Skeletal muscle cell (primary cell): ENCODE results near the gene SYNPR.
"Not testable (repeated sequence)": the region's sequence is repeated elsewhere in the genome, so short reads cannot be mapped to it uniquely, and the experiment has no call there.

ENCODE experiments used
- DNase-seq: peaks from one replicate; pipeline ENCODE4 v3.0.0-alpha.2; 2010; ENCODE audit warnings: low read depth
- H3K4me3 ChIP-seq: 2 replicates; pipeline ENCODE4 v1.5.1; 2011; ENCODE audit warnings: low read depth, mild to moderate bottlenecking, control low read depth, low read length, moderate library complexity

Gene SYNPR

GRCh38 chr3:63278171-63279004 is at the start of gene SYNPR:
SYNPR (plus strand) TSS chr3:63278308.
- no peak for DNase-seq
- no peak within 1 kb of the TSS for H3K4me3 ChIP-seq

- no peak overlapping the region for H3K4me3 ChIP-seq
- DNase-seq = no peak
Observed at GRCh38 chr3:63228677-63229076, 49.4 kb upstream of the SYNPR start.

- DNase-seq = no peak
- no peak overlapping the region for H3K4me3 ChIP-seq
Observed at GRCh38 chr3:63230146-63230545, 48.0 kb upstream of the SYNPR start.

- no peak overlapping the region for H3K4me3 ChIP-seq
- DNase-seq = no peak
Observed at GRCh38 chr3:63231643-63232042, 46.5 kb upstream of the SYNPR start.

- no peak overlapping the region for H3K4me3 ChIP-seq
- no peak for DNase-seq
Observed at GRCh38 chr3:63232764-63233396, 45.2 kb upstream of the SYNPR start.

GRCh38 chr3:63240381-63240902 is 37.7 kb upstream of the SYNPR start:
- H3K4me3 ChIP-seq = no peak overlapping the region
- no peak for DNase-seq

GRCh38 chr3:63242124-63242523 is 36.0 kb upstream of the SYNPR start:
- DNase-seq = no peak
- no peak overlapping the region for H3K4me3 ChIP-seq

GRCh38 chr3:63244486-63244885 is 33.6 kb upstream of the SYNPR start:
- no peak overlapping the region for H3K4me3 ChIP-seq
- DNase-seq = no peak

GRCh38 chr3:63245726-63246241 is 32.3 kb upstream of the SYNPR start:
- no peak overlapping the region for H3K4me3 ChIP-seq
- DNase-seq = no peak

- H3K4me3 ChIP-seq = no peak overlapping the region
- no peak for DNase-seq
Observed at GRCh38 chr3:63248015-63248414, 30.1 kb upstream of the SYNPR start.

- no peak for DNase-seq
Observed at GRCh38 chr3:63251499-63251898, 26.6 kb upstream of the SYNPR start.

GRCh38 chr3:63255819-63256218 is 22.3 kb upstream of the SYNPR start:
- DNase-seq = not testable (repeated sequence)

More at GRCh38 chr3:63251499-63251898, 26.6 kb upstream of the SYNPR start:
- H3K4me3 ChIP-seq = no peak overlapping the region

GRCh38 chr3:63264716-63265115 is 13.4 kb upstream of the SYNPR start:
- H3K4me3 ChIP-seq = no peak overlapping the region
- DNase-seq = no peak

More at GRCh38 chr3:63255819-63256218, 22.3 kb upstream of the SYNPR start:
- H3K4me3 ChIP-seq = not testable (repeated sequence)

GRCh38 chr3:63274359-63274758 is 3.7 kb upstream of the SYNPR start:
- no peak for DNase-seq
- no peak overlapping the region for H3K4me3 ChIP-seq

- H3K4me3 ChIP-seq = no peak overlapping the region
- no peak for DNase-seq
Observed at GRCh38 chr3:63279005-63279841, 1.1 kb downstream of the SYNPR start.

- DNase-seq = no peak
- H3K4me3 ChIP-seq = no peak overlapping the region
Observed at GRCh38 chr3:63287610-63288009, 9.5 kb downstream of the SYNPR start.

GRCh38 chr3:63290686-63291085 is 12.6 kb downstream of the SYNPR start:
- no peak overlapping the region for H3K4me3 ChIP-seq
- DNase-seq = no peak

GRCh38 chr3:63294332-63294731 is 16.2 kb downstream of the SYNPR start:
- no peak for DNase-seq
- H3K4me3 ChIP-seq = no peak overlapping the region

- no peak for DNase-seq
- no peak overlapping the region for H3K4me3 ChIP-seq
Observed at GRCh38 chr3:63295356-63295755, 17.2 kb downstream of the SYNPR start.

- no peak overlapping the region for H3K4me3 ChIP-seq
- no peak for DNase-seq
Observed at GRCh38 chr3:63295806-63296205, 17.7 kb downstream of the SYNPR start.
